HepG2 (cell line): Measurements from ENCODE around the gene ARRDC3. TPM values are rescaled to one million over a fixed set of nuclear protein-coding genes. Genes with fewer than 3 reads are reported as not detected.

ENCODE experiments used
- CHD4 ChIP-seq: fragments of 200-600 bp; sonication (generic); IDR thresholded peaks from 2 replicates; pipeline ENCODE4 v1.7.0; 2017; ENCODE audit warnings: mild to moderate bottlenecking, low read length, borderline replicate concordance
- HNRNPK ChIP-seq: fragments of 200-400 bp; formaldehyde crosslinking; IDR thresholded peaks from 2 replicates; pipeline ENCODE4 v1.6.1; 2018; ENCODE audit warnings: low read length, low read depth, moderate library complexity, mild to moderate bottlenecking; ENCODE audit not compliant: poor library complexity, severe bottlenecking
- IKZF1 ChIP-seq: fragments of 450-650 bp; IDR thresholded peaks from 2 replicates; pipeline ENCODE4 v1.7.1; 2016
- MED1 ChIP-seq: sonication (generic); formaldehyde crosslinking; IDR thresholded peaks from 2 replicates; pipeline ENCODE4 v1.4.0; 2020; ENCODE audit warnings: missing genetic modification reagents
- PLRG1 ChIP-seq: fragments of 450-650 bp; conservative IDR thresholded peaks from 2 replicates; pipeline ENCODE4 v1.6.1; 2016
- WIZ ChIP-seq: sonication (generic); formaldehyde crosslinking; IDR thresholded peaks from 2 replicates; pipeline ENCODE4 v1.5.1; 2020; ENCODE audit warnings: mild to moderate bottlenecking, missing genetic modification reagents
- ZNF12 ChIP-seq: sonication (generic); formaldehyde crosslinking; IDR thresholded peaks from 2 replicates; pipeline ENCODE4 v1.5.0; 2020; ENCODE audit warnings: missing genetic modification reagents
- ZNF33A ChIP-seq: sonication (generic); formaldehyde crosslinking; IDR thresholded peaks from 2 replicates; pipeline ENCODE4 v1.5.1; 2020; ENCODE audit warnings: missing genetic modification reagents, mild to moderate bottlenecking, moderate library complexity, borderline replicate concordance
- ZNF343 ChIP-seq: sonication (generic); formaldehyde crosslinking; IDR thresholded peaks from 2 replicates; pipeline ENCODE4 v1.4.0; 2020; ENCODE audit warnings: mild to moderate bottlenecking, missing genetic modification reagents
- ZNF746 ChIP-seq: sonication (generic); formaldehyde crosslinking; IDR thresholded peaks from 2 replicates; pipeline ENCODE4 v1.8.0; 2022; ENCODE audit warnings: mild to moderate bottlenecking, missing genetic modification reagents
- ZNF788 ChIP-seq: sonication (generic); formaldehyde crosslinking; IDR thresholded peaks from 2 replicates; pipeline ENCODE4 v1.5.0; 2020; ENCODE audit warnings: mild to moderate bottlenecking, missing genetic modification reagents, borderline replicate concordance
- ZSCAN9 ChIP-seq: IDR thresholded peaks from 2 replicates; pipeline ENCODE4 v1.6.1; 2016; ENCODE audit warnings: borderline replicate concordance
- polyA plus RNA-seq, 8 experiments: library from polyadenylated mRNA; depleted of rRNA in 3 of 8; stranded (reverse) in 7 of 8; unstranded in 1 of 8; fragments of >200 nt; fragmentation: Illumina TruSeq in 4 of 8; extraction: Trizol in 4 of 8; gene quantifications; 2 replicates each; pipeline versions ENCODE4 v1.2.1 to v1.2.3, GENCODE V29; 2011 to 2016; ENCODE audit warnings: low read depth in 4 of 8, missing spikeins in 1 of 8, mixed read lengths in 1 of 8; ENCODE audit not compliant: insufficient read depth in 1 of 8
- total RNA-seq, 5 experiments: library from RNA; depleted of rRNA; stranded (reverse); fragments of >200 nt; fragmentation: Illumina TruSeq; extraction: Trizol; gene quantifications; 2 replicates each; pipeline ENCODE4 v1.2.3, GENCODE V29; 2016; ENCODE audit warnings: low read depth in 1 of 5
- TF ChIP-seq, protein P1 (sequence below): sonication (generic); formaldehyde crosslinking; IDR thresholded peaks from 2 replicates; pipeline ENCODE4 v1.5.1; 2020; ENCODE audit warnings: missing genetic modification reagents, mild to moderate bottlenecking, borderline replicate concordance
- TF ChIP-seq, protein P2 (sequence below): sonication (generic); formaldehyde crosslinking; IDR thresholded peaks from 2 replicates; pipeline ENCODE4 v1.8.1; 2022; ENCODE audit warnings: low read depth, mild to moderate bottlenecking, missing genetic modification reagents
- TF ChIP-seq, protein P3 (sequence below): IDR thresholded peaks from 2 replicates; pipeline ENCODE4 v1.6.1; 2012; ENCODE audit warnings: low read length, improper control_type of control experiment
- TF ChIP-seq, protein P4 (sequence below): sonication (generic); formaldehyde crosslinking; IDR thresholded peaks from 2 replicates; pipeline ENCODE4 v1.8.0; 2022; ENCODE audit warnings: mild to moderate bottlenecking, missing genetic modification reagents, moderate library complexity
- TF ChIP-seq, protein P5 (sequence below): sonication (generic); formaldehyde crosslinking; IDR thresholded peaks from 2 replicates; pipeline ENCODE4 v1.5.0; 2020; ENCODE audit warnings: mild to moderate bottlenecking, missing genetic modification reagents

ARRDC3 gene
- total and polyA plus RNA-seq, 2 of the 13 experiments (the other 11 are each of a cell fraction or from before 2014, with no cell fraction given) = 3.4 to 24.4 TPM

DNA sequence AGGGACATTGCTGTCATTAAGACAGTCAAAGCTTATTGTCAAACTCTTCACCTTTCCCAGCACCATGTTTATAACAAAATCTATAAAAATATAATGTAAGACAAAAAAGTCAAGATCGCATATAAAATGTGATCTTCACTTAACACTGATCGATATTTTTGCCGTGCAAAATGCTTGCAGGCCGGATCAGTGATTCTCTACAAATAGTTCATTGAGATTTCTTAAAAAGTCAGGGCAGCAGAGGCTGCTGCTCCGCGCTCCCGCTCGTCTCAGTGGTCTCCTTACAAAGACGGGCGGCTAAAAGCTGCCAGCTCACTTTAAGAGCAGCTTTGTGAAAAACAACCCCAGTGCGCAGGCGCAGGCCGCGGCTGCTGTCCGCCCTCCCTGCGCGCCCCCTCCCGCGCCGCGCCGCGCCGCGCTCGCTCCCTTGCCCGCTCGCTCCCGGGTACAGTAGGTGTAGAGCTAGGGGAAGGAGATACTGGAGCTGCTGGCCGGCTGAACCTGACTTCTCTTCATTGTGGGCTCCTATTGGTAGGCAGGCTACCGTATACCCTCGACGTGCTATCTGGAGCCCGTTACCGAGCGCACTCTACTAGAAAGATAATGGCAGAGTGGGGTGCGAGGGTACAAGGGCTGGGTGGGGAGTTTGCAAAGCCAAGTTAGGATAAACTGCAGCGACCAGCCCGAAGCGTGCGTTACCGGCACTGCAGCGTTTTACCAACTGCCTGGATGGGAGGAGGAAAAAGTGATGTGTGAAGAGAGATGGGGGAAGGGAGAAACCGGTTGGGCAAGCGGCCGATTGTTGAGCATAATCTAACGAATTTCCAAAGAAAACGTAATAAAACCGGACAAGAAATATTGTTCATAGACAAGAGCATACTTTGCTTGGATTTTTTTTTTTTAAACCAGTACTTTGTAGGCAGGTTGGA, at the start of gene ARRDC3 (continued):
- TF ChIP-seq, protein P1, sequence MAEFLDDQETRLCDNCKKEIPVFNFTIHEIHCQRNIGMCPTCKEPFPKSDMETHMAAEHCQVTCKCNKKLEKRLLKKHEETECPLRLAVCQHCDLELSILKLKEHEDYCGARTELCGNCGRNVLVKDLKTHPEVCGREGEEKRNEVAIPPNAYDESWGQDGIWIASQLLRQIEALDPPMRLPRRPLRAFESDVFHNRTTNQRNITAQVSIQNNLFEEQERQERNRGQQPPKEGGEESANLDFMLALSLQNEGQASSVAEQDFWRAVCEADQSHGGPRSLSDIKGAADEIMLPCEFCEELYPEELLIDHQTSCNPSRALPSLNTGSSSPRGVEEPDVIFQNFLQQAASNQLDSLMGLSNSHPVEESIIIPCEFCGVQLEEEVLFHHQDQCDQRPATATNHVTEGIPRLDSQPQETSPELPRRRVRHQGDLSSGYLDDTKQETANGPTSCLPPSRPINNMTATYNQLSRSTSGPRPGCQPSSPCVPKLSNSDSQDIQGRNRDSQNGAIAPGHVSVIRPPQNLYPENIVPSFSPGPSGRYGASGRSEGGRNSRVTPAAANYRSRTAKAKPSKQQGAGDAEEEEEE = peak; percentile 29; the same call in 1 of the 2 replicates
- no peak for TF ChIP-seq IKZF1
- TF ChIP-seq, protein P2, sequence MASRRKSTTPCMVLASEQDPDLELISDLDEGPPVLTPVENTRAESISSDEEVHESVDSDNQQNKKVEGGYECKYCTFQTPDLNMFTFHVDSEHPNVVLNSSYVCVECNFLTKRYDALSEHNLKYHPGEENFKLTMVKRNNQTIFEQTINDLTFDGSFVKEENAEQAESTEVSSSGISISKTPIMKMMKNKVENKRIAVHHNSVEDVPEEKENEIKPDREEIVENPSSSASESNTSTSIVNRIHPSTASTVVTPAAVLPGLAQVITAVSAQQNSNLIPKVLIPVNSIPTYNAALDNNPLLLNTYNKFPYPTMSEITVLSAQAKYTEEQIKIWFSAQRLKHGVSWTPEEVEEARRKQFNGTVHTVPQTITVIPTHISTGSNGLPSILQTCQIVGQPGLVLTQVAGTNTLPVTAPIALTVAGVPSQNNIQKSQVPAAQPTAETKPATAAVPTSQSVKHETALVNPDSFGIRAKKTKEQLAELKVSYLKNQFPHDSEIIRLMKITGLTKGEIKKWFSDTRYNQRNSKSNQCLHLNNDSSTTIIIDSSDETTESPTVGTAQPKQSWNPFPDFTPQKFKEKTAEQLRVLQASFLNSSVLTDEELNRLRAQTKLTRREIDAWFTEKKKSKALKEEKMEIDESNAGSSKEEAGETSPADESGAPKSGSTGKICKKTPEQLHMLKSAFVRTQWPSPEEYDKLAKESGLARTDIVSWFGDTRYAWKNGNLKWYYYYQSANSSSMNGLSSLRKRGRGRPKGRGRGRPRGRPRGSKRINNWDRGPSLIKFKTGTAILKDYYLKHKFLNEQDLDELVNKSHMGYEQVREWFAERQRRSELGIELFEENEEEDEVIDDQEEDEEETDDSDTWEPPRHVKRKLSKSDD = no peak
- peak; percentile 46; the same call in 1 of the 2 replicates for TF ChIP-seq ZNF788 (CRISPR knock-in tag)
- TF ChIP-seq ZNF12 (CRISPR knock-in tag) = no peak
- TF ChIP-seq, protein P3, sequence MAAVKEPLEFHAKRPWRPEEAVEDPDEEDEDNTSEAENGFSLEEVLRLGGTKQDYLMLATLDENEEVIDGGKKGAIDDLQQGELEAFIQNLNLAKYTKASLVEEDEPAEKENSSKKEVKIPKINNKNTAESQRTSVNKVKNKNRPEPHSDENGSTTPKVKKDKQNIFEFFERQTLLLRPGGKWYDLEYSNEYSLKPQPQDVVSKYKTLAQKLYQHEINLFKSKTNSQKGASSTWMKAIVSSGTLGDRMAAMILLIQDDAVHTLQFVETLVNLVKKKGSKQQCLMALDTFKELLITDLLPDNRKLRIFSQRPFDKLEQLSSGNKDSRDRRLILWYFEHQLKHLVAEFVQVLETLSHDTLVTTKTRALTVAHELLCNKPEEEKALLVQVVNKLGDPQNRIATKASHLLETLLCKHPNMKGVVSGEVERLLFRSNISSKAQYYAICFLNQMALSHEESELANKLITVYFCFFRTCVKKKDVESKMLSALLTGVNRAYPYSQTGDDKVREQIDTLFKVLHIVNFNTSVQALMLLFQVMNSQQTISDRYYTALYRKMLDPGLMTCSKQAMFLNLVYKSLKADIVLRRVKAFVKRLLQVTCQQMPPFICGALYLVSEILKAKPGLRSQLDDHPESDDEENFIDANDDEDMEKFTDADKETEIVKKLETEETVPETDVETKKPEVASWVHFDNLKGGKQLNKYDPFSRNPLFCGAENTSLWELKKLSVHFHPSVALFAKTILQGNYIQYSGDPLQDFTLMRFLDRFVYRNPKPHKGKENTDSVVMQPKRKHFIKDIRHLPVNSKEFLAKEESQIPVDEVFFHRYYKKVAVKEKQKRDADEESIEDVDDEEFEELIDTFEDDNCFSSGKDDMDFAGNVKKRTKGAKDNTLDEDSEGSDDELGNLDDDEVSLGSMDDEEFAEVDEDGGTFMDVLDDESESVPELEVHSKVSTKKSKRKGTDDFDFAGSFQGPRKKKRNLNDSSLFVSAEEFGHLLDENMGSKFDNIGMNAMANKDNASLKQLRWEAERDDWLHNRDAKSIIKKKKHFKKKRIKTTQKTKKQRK = no peak
- TF ChIP-seq ZNF33A (CRISPR knock-in tag) = no peak
- TF ChIP-seq, protein P4, sequence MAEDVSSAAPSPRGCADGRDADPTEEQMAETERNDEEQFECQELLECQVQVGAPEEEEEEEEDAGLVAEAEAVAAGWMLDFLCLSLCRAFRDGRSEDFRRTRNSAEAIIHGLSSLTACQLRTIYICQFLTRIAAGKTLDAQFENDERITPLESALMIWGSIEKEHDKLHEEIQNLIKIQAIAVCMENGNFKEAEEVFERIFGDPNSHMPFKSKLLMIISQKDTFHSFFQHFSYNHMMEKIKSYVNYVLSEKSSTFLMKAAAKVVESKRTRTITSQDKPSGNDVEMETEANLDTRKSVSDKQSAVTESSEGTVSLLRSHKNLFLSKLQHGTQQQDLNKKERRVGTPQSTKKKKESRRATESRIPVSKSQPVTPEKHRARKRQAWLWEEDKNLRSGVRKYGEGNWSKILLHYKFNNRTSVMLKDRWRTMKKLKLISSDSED = no peak
- TF ChIP-seq CHD4 = no peak
- TF ChIP-seq HNRNPK = no peak
- TF ChIP-seq PLRG1 = no peak
- TF ChIP-seq ZNF746 (CRISPR knock-in tag) = no peak; the same call in 1 of the 2 replicates
- peak; percentile 63 for TF ChIP-seq MED1
- TF ChIP-seq ZSCAN9 = no peak; the same call in 1 of the 2 replicates
- TF ChIP-seq, protein P5, sequence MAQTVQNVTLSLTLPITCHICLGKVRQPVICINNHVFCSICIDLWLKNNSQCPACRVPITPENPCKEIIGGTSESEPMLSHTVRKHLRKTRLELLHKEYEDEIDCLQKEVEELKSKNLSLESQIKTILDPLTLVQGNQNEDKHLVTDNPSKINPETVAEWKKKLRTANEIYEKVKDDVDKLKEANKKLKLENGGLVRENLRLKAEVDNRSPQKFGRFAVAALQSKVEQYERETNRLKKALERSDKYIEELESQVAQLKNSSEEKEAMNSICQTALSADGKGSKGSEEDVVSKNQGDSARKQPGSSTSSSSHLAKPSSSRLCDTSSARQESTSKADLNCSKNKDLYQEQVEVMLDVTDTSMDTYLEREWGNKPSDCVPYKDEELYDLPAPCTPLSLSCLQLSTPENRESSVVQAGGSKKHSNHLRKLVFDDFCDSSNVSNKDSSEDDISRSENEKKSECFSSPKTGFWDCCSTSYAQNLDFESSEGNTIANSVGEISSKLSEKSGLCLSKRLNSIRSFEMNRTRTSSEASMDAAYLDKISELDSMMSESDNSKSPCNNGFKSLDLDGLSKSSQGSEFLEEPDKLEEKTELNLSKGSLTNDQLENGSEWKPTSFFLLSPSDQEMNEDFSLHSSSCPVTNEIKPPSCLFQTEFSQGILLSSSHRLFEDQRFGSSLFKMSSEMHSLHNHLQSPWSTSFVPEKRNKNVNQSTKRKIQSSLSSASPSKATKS = no peak
- TF ChIP-seq WIZ = 0 out of 2 replicates have a peak, but pooled peaks have one; percentile 12
- no peak for TF ChIP-seq ZNF343 (CRISPR knock-in tag)
